Astrocyte (in vitro differentiated cells and primary cell): Measurements from ENCODE around the gene N4BP2L1.

ENCODE experiments used
- EZH2 ChIP-seq: IDR thresholded peaks from 2 replicates; pipeline ENCODE4 v1.6.1; 2012; ENCODE audit warnings: mild to moderate bottlenecking, low read length, inconsistent platforms; ENCODE audit not compliant: insufficient read depth
- TF ChIP-seq, protein P1 (sequence below): IDR thresholded peaks from 2 replicates; pipeline ENCODE4 v1.5.1; 2011; ENCODE audit warnings: low read depth, mild to moderate bottlenecking, inconsistent platforms, low read length, moderate library complexity; ENCODE audit not compliant: insufficient read depth

DNA sequence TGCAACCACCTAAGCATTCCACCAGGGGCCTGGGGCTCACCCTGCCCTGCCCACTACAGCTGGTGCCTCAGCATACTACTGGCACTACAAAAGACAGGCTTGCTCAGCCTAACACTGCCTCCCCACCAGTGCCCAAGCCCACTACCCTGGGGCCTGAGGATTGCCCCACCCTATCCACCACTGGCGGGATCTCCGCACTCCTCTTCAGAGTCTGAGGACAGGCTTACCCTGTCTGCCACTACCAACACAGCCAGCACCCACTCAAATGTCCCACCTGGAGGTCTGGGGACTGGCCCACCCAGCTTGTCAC lies 27.6 kb upstream of the N4BP2L1 start:
- TF ChIP-seq, protein P1, sequence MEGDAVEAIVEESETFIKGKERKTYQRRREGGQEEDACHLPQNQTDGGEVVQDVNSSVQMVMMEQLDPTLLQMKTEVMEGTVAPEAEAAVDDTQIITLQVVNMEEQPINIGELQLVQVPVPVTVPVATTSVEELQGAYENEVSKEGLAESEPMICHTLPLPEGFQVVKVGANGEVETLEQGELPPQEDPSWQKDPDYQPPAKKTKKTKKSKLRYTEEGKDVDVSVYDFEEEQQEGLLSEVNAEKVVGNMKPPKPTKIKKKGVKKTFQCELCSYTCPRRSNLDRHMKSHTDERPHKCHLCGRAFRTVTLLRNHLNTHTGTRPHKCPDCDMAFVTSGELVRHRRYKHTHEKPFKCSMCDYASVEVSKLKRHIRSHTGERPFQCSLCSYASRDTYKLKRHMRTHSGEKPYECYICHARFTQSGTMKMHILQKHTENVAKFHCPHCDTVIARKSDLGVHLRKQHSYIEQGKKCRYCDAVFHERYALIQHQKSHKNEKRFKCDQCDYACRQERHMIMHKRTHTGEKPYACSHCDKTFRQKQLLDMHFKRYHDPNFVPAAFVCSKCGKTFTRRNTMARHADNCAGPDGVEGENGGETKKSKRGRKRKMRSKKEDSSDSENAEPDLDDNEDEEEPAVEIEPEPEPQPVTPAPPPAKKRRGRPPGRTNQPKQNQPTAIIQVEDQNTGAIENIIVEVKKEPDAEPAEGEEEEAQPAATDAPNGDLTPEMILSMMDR, result no peak
- TF ChIP-seq EZH2, result no peak
